ENCODE results near the gene TCF7.
A peak's percentile ranks its signal among the peaks of the same experiment; 100 is the strongest.

Gene TCF7

DNA sequence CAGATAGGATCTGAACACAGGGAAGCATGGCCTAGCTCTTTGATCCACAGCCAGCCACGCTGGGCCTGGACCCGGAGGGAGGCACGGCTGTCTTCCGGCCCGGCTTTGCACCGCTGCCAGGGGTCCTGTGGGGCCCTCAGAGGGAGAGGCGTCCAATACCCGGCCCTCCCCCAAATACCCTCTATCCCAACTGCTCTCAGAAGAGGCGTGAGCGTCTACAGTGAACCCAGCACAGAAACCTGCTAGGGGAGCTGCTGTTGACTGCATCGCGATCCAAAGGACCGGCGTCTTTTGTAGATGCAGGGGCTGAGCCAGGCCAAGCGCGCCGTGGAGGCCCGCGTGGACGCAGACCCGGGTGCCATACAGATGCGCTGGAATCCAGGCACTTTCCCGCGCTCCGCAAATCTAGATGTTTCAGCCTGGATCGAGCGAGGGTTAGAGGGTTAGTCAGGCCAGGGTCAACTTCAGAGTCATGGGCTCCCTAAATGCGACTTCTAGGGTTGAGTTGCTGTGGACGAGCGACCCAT lies 1.1 kb upstream of the TCF7 start:
- no peak for DNase-seq (ENCODE audit: low spot score)

DNA sequence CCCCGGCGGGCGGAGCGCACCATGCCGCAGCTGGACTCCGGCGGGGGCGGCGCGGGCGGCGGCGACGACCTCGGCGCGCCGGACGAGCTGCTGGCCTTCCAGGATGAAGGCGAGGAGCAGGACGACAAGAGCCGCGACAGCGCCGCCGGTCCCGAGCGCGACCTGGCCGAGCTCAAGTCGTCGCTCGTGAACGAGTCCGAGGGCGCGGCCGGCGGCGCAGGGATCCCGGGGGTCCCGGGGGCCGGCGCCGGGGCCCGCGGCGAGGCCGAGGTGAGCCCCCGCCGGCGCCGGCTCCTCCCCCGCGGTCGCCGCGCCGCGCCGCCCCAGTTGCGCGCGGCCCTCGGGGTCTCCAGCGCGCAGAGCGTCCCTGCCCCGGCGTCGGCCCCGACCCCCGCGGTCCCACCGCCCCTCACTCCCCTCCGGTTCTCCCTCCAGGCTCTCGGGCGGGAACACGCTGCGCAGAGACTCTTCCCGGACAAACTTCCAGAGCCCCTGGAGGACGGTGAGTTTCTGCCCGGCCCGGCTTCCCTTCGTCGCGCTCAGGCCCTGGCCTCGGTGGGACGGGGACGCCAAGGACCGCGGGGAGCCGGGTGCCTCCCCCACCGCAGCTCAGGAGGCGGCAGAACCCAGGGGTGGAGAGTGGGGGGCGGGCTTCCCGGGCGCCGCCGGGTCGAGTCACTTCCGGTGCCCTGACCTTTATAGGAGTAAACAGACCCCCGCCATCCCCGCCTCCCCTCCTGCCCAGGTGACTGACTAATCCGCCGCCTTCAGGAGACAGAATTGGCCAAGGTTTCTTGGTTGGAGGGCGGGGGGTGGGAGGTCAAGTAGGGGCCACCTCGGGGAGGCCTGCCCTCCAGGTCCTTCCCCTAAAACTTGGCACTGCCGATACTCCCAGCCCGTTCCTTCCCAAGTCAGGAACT lies 665 bp downstream of the TCF7 start:
- DNase-seq (ENCODE audit: low spot score) = peak; percentile 41

DNA sequence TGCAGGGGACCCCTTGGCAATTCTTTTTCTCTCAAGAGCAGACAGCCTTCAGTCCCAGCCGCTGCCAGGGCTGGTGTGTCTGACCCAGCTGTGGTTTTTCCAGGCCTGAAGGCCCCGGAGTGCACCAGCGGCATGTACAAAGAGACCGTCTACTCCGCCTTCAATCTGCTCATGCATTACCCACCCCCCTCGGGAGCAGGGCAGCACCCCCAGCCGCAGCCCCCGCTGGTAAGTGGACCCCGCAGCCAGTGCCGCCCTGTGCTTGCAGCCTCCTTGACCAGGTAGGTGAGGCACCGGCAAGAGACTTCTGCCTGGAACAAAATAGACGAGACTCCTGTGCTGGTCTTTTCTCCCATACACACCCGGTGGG lies 1.3 kb downstream of the TCF7 start:
- DNase-seq (ENCODE audit: low spot score) = no peak

DNA sequence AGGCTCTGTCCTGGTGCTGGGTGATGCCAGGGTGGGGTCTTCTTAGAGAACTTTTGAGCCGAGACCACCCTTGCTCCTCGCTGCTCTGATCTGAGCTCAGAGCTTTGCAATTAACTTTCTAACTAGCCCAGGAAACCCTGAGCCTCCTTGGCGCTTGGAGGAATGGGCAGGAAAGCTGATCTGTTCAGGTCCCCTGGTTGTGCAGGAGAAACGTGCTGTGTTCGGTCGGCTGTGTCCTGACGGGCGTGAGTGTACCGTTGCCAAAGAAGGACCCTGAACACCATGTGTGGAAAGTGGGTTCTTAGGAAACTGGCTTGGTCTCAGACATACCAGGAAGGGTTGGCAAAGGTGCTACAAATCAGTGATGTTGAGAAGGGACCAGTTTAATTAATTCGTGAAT lies 1.8 kb downstream of the TCF7 start:
- no peak for DNase-seq (ENCODE audit: low spot score)

DNA sequence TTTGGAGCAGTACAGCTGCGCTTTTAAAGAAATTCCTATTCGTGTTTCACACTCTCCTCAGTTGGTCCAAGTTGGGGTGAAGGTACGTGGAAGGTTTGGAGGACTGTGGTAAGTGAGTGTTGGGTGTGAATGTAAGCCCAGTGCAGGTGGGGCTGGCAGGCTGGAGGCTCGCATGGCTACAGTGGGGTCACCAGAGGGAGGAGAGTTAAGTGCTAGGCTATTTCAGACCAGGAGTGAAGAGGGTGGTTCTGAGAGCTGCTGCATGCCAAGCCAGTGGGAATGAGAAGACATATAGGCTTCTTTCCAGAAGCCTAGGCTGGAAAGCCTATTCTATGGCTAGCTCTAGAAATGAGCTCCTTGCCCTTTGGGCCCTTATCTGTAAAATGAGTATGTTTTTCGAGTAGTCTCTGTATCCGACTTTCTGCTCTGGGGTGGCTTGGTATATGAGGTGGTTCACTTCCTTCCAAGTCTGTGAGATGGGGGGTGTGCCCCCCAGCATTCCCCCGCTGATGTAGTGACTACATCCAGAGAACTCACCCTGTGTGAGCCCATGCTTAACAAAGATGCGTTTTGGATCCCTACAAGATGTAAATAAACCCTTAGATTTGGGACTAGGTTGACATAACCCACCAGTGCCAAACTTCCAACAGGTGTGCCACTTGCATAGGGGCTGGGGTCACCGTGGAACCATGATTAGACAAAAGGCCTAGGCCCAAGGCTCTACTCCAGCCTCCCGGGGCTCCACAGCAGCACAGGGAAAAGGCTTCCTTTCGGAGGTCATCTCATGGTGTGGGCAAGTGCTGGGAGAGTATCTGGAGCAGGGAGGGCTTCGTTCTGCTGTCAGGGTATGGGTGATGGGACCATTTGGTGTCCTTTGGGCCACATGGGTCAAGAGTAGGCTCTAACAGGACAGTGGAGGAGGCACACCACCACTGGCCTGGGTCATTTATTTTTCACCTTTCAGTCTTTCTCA lies 2.6 kb downstream of the TCF7 start:
- DNase-seq (ENCODE audit: low spot score) = no peak

- no peak for DNase-seq (ENCODE audit: low spot score)
Observed at GRCh38 chr5:134118212-134118835, 3.8 kb downstream of the TCF7 start.

- no peak for DNase-seq (ENCODE audit: low spot score)
Observed at GRCh38 chr5:134119720-134120119, 5.2 kb downstream of the TCF7 start.

GRCh38 chr5:134120386-134121138 lies 6.1 kb downstream of the TCF7 start:
- no peak for DNase-seq (ENCODE audit: low spot score)

DNA sequence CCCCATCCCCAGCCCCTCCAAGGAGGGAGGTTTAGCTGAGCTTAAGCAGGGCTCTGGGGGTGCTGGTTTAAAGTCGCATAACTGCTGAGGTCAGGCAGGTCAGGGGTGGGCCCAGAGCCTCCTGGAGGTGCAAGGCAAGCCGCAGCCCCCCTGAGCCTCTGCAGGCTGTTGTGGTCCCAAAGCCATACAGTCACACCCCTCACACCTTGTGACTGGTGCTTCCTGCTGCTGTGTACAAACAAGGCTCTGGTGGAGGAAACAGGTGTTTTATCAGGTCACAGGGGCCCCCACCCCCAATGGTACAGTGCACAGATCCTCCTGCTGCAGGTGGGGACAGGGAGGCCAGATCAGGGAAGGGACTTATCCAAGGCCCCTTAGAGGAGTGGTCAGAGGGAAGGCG lies 8.0 kb downstream of the TCF7 start:
- no peak for DNase-seq (ENCODE audit: low spot score)

DNA sequence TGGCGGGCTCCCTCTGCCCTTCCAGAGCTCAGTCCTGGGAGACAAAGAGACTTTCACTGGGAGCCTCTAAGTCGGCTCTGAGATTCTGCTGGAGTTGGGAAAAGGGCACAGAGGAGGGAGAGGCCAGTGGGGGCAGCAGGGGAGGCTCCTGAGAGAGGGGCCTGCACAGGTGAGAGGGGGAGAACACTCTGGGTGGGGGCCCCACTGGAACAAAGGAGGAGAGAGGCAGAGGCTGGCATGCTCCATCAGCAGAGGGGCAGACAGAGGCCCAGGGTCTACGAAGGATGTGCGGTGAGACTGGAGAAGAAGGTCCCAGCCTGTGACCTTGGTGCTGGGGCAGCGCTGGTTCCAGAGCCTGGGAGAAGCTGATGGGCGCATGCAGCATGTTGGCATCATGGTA lies 8.9 kb downstream of the TCF7 start:
- no peak for DNase-seq (ENCODE audit: low spot score)

DNA sequence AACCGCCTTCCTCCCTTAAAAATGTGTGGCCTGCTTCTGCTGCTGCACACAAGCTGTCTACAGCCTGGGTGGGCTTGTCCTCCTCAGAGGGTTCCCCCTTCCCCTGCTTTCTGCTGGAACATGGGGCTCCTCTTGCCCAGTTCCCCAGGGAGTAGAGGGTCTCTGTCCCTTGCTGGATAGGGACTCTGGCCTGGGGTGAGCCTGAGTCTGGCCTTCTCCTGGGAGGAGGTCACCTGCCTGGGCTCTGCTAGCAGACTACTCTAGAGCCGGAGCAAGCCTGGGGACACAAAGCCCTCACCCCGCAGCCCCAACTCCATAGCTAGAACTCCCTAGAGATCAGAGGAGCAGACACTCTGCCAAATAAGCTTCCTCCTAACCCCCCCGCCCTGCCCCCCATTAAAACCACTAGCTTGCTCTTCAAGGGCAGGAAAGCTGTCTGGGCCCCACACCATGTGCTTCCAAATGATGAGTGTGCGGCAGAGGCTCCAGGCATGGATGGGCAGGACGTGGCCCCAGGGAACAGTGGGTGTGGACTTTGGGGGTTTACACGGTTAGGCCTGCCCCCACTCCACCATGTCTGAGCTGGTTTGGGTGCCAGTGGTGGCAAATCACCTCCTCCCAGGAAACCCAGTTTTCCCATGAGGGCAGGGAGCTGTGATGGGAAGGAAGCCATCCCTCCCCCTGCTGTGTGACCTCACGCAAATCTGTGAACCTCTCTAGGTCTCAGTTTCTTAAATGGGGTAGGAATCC lies 10.0 kb downstream of the TCF7 start:
- peak; percentile 77 for DNase-seq (ENCODE audit: low spot score)

DNA sequence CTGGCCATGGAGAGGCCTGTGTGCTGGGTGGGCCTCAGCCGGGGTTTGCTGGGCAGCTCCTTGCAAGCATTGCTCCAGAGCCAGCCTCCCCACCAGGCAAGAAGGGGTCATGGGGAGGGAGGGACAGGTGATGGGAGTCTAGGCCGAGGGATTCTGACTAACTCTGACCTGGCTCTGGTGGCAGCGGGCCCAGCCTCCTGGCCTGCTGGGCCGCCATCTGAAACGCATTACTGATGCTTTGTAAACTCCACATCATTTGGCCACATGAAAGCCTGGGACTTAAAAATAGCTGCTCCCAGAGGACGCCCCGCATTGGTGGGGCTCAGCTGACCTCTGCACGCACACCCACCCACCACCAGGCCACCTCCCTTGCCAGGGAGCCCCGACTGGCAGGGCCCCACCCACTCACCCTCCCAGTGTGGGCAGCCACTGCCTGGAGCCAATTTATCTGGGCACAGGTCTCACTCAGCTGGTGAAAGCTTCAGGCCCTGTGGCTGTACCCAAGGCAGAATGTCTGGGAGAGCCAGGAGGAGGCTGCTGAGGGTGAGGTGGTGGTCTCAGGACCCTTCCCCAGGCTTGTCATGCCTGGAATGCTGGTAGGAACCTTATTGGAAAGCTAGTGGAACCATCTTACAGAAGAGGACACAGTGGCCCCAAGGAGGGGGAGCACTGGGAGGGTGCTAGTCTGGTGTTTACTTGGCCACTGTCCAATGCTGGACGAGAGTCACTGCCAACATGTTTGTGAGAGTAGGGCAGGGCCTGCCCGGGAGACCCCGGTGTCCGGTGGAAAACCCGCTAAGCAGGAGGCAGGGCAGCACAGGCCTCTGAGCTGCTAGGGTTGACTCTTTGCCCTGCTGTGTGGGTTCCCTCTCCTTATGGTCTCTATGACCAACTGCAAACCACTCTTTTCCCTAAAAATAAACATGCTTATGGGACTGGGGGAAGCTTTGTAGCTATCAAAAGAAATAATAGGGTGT lies 10.8 kb downstream of the TCF7 start:
- DNase-seq (ENCODE audit: low spot score) = peak; percentile 84

DNA sequence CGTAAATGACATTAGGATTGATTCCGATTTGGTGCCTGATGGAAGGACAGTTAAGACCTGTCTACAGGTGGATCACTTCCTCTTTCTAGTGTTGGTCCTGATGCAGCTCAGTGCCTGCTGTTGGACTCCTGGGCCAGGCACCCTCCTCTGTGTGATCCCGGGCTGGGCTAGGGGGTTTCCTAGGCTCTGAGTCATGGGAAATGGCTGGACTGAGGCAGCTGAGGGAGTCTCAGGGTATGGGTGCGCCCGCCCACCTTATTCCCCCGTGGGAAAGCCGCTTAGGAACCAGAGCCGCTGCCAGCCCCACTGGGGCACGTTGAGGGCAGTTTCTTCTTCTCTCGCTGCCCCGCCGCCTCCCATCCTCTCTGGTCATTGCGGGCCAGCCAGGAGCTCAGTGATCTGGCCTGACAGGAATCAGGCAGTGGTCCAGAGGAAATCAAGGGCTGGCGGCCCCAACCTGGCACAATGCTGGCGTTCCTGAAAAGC lies 12.9 kb downstream of the TCF7 start:
- DNase-seq (ENCODE audit: low spot score) = no peak

DNA sequence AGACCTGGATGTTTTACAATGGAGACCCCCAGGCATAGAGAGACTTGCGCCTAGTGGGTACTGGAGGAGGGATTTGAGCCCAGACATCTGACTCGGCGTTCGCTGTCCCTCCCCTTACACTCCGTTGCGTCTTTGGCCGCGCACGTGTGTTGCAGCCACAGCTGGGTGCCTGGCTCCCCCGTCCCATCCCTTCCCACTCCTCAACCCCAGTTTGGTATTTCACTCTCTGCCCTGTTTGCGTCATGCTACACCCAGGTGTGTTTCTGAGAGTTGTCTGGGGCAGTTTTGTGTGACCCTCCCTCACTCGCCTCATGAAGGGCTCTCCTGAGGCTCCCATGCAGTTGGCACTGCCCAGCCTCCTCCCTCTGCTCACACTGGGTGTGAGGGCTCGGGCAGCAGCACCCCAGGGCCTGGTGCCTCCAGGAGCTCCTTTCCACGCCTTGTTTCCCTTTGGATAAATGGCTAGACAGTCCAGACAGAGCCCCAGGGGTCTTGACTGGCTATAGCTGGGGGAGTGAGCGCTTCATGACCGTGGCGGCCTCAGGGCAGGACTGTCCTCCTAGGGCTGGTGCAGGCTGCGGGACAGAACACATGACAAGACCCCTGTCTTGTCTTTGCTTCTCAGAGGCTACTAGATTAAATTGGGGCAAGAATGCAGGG lies 13.6 kb downstream of the TCF7 start:
- DNase-seq (ENCODE audit: low spot score) = no peak

- no peak for DNase-seq (ENCODE audit: low spot score)
Observed at GRCh38 chr5:134128648-134128995, 14.1 kb downstream of the TCF7 start.

GRCh38 chr5:134129411-134130238 lies 15.1 kb downstream of the TCF7 start:
- DNase-seq (ENCODE audit: low spot score) = no peak

DNA sequence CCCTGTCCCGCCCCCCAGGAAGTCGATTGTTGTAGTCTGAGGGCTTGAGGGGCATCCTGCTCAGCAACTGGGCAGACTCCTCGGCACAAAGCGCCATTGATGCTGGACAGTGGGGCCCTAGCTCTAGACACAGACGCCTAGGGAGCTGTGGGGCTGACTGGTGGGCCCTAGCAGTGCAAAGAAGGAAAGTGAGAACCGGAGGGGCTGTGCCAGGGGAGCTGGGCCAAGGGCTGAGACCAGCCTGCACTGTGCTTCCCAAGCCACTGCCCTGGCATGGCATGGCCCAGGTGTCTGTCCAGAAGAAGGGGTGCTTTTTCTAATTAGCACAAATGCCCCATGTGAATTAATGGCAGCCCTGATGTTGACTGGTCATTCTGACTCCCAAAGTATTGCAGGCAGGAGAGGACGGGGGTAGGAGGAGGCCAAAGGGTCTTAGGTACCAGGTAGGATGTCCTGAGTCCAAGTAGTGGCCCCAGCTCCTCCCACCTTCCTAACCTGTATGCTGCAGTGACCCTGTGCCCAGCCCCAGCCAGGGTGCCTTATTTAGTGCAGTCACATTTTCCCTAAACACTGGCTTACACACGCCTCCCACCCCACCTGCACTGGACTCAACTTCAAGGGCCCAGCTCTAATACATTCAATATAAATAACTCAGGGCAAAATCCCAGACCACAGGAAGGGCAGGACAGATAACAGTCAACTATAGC lies 15.9 kb downstream of the TCF7 start:
- no peak for DNase-seq (ENCODE audit: low spot score)
